Measurements from ENCODE around the gene MLLT10.

MLLT10 gene

DNA sequence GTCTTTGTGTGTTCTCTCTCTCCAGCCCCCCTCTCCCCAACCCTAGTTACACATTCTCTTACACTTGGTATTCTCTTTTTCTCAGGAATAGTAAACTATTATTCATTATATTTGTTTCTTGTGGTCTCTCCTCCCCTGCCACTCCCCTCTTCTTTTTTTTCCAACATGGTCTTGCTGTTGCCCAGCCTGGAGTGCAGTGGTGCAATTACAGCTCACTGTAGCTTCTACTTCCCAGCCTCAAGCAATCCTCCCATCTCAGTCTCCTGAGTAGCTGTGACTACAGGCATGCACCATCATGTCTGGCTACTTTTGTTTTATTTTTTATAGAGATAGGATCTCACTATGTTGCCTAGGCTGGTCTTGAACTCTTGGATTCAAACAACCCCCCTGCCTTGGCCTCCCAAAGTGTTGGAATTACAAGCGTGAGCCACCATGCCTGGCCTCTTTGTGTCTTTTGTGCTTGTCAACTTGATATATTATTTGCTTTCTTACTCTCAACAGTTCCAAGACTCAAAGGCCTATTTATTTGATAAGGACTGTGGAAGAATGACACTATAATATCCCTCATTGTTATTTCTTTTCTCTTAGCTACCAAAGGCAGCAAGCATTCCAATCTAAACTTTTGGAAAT lies 66.9 kb downstream of the MLLT10 start:
- DNase-seq (ENCODE audit: low spot score), result no peak

DNA sequence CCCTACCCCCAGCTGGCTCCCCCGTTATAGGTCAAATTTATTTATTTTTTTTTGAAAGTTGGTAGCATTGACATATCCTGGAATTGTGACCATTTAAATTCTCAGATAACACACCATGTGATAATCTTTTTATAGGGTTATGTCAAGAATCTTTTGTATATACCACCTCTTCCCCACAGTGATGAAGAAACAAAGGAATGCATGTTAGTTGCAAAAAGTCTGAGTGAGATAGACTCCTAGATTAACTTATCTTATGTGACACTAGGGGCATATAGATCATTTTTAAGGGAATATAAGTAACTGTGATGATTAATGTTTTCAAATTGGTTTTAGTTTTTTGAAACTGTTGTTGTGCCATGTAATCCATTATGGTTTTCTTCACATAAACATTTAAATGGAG lies 68.3 kb downstream of the MLLT10 start:
- DNase-seq (ENCODE audit: low spot score), result no peak
- ATAC-seq (ENCODE audit: low read depth), result no peak
- Histone ChIP-seq H3K4me1 (ENCODE audit: insufficient read depth, poor library complexity, severe bottlenecking) (peaks cover 9% of the 10 kb centered on the region), H3K27me3 (ENCODE audit: insufficient read depth, poor library complexity, severe bottlenecking) (no peaks in the 10 kb centered on the region), H3K36me3 (ENCODE audit: low read depth) (peaks cover 6% of the 10 kb centered on the region), H3K4me3 (ENCODE audit: severe bottlenecking) (no peak overlapping the region), H3K27ac (ENCODE audit: poor library complexity, severe bottlenecking) (no peak overlapping the region), H3K9me3 (ENCODE audit: severe bottlenecking) (no peaks in the 10 kb centered on the region)
- TF ChIP-seq, protein P1, sequence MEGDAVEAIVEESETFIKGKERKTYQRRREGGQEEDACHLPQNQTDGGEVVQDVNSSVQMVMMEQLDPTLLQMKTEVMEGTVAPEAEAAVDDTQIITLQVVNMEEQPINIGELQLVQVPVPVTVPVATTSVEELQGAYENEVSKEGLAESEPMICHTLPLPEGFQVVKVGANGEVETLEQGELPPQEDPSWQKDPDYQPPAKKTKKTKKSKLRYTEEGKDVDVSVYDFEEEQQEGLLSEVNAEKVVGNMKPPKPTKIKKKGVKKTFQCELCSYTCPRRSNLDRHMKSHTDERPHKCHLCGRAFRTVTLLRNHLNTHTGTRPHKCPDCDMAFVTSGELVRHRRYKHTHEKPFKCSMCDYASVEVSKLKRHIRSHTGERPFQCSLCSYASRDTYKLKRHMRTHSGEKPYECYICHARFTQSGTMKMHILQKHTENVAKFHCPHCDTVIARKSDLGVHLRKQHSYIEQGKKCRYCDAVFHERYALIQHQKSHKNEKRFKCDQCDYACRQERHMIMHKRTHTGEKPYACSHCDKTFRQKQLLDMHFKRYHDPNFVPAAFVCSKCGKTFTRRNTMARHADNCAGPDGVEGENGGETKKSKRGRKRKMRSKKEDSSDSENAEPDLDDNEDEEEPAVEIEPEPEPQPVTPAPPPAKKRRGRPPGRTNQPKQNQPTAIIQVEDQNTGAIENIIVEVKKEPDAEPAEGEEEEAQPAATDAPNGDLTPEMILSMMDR (IDR thresholded peaks at IDR 0.05; ENCODE audit: poor library complexity, severe bottlenecking), result no peak

More for the DNA sequence above, 66.9 kb downstream of the MLLT10 start:
- H3K36me3 ChIP-seq (ENCODE audit: low read depth), result peaks cover 1% of the 10 kb centered on the region
- H3K4me1 ChIP-seq (ENCODE audit: insufficient read depth, poor library complexity, severe bottlenecking), result peaks cover 9% of the 10 kb centered on the region
- TF ChIP-seq, protein P1 (IDR thresholded peaks at IDR 0.05; ENCODE audit: poor library complexity, severe bottlenecking), result no peak
- no peaks in the 10 kb centered on the region for H3K9me3 ChIP-seq (ENCODE audit: severe bottlenecking)
- H3K27me3 ChIP-seq (ENCODE audit: insufficient read depth, poor library complexity, severe bottlenecking), result no peaks in the 10 kb centered on the region
- H3K27ac ChIP-seq (ENCODE audit: poor library complexity, severe bottlenecking), result no peak overlapping the region
- ATAC-seq (ENCODE audit: low read depth), result no peak
- no peak overlapping the region for H3K4me3 ChIP-seq (ENCODE audit: severe bottlenecking)

DNA sequence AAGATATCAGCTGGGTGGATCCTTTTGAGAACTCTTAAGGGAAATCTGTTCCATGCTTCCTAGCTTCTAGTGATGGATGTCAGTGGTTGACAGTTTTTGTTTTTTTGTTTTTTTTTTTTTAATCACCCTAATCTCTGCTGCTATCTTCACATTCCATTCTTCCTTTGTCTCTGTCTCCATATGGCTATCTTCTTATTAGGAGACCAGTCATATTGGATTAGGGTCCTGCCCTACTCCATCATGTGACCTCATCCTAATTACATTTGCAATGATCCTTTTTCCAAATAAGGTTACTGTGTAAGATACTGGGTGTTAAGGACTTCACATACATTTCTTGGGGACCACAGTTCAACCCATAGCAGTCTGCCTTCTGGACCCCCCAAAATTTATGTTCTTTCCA lies 69.7 kb downstream of the MLLT10 start:
- DNase-seq (ENCODE audit: low spot score), result no peak
- TF ChIP-seq, protein P1 (IDR thresholded peaks at IDR 0.05; ENCODE audit: poor library complexity, severe bottlenecking), result no peak
- Histone ChIP-seq H3K27ac (ENCODE audit: poor library complexity, severe bottlenecking) (no peak overlapping the region), H3K9me3 (ENCODE audit: severe bottlenecking) (no peaks in the 10 kb centered on the region), H3K27me3 (ENCODE audit: insufficient read depth, poor library complexity, severe bottlenecking) (no peaks in the 10 kb centered on the region), H3K4me3 (ENCODE audit: severe bottlenecking) (no peak overlapping the region), H3K36me3 (ENCODE audit: low read depth) (peaks cover 16% of the 10 kb centered on the region), H3K4me1 (ENCODE audit: insufficient read depth, poor library complexity, severe bottlenecking) (peaks cover 9% of the 10 kb centered on the region)
- no peak for ATAC-seq (ENCODE audit: low read depth)

DNA sequence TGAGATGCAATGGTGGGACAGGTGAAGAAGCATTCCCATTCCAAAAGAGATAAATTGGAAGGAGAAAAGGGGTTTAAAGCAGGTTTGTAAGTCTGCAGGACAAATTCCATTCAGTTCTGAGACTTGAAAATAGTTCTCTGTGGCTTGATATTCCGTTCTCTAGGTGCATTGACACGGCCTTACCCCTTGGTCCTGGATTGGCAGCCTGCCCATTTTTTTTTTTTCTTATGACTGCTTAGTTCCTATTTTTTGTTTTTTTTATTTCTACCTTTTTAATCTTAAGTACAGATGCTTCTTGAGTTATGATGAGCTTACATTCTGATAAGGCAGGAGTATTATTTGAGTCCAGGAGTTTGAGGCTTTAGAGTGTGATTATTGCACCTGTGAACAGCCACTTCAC lies 70.6 kb downstream of the MLLT10 start:
- H3K4me1 ChIP-seq (ENCODE audit: insufficient read depth, poor library complexity, severe bottlenecking), result peaks cover 9% of the 10 kb centered on the region

DNA sequence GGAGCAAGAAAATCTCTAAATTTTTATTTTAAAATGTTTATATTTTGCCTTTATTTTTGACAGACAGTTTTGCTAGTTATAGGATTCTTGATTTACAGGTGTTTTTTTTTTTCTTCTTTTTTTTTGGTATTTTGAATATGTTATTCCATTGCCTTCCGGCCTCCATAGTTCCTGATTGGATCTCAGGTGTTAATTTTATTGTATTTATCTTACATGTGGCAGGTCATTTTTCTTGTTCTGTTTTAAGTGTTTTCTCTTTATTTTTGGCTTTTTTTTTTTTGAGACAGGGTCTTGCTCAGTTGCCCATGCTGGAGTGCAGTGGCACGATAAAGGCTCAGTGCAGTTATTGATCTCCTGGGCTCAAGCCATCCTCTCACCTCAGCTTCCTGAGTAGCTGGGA lies 73.9 kb downstream of the MLLT10 start:
- ATAC-seq (ENCODE audit: low read depth) (no peak), DNase-seq (ENCODE audit: low spot score) (no peak)
- TF ChIP-seq, protein P1 (IDR thresholded peaks at IDR 0.05; ENCODE audit: poor library complexity, severe bottlenecking), result no peak
- H3K27me3 ChIP-seq (ENCODE audit: insufficient read depth, poor library complexity, severe bottlenecking), result no peaks in the 10 kb centered on the region
- no peak overlapping the region for H3K4me3 ChIP-seq (ENCODE audit: severe bottlenecking)
- H3K27ac ChIP-seq (ENCODE audit: poor library complexity, severe bottlenecking), result no peak overlapping the region
- peaks cover 28% of the 10 kb centered on the region for H3K36me3 ChIP-seq (ENCODE audit: low read depth)
- no peaks in the 10 kb centered on the region for H3K4me1 ChIP-seq (ENCODE audit: insufficient read depth, poor library complexity, severe bottlenecking)
- no peaks in the 10 kb centered on the region for H3K9me3 ChIP-seq (ENCODE audit: severe bottlenecking)

More for the DNA sequence above, 70.6 kb downstream of the MLLT10 start:
- Histone ChIP-seq H3K4me3 (ENCODE audit: severe bottlenecking) (no peak overlapping the region), H3K36me3 (ENCODE audit: low read depth) (peaks cover 19% of the 10 kb centered on the region), H3K27me3 (ENCODE audit: insufficient read depth, poor library complexity, severe bottlenecking) (no peaks in the 10 kb centered on the region), H3K9me3 (ENCODE audit: severe bottlenecking) (no peaks in the 10 kb centered on the region), H3K27ac (ENCODE audit: poor library complexity, severe bottlenecking) (no peak overlapping the region)
- ATAC-seq (ENCODE audit: low read depth), result no peak
- no peak for DNase-seq (ENCODE audit: low spot score)
- TF ChIP-seq, protein P1 (IDR thresholded peaks at IDR 0.05; ENCODE audit: poor library complexity, severe bottlenecking), result no peak

Measured in RWPE2 (cell line).